ENCODE measurements around the gene B4GALNT1. TPM values are rescaled to one million over a fixed set of nuclear protein-coding genes. Genes with fewer than 3 reads are reported as not detected.

Gene B4GALNT1
- total RNA-seq, 1 donor from 2014 or later: 1.1 TPM

DNA sequence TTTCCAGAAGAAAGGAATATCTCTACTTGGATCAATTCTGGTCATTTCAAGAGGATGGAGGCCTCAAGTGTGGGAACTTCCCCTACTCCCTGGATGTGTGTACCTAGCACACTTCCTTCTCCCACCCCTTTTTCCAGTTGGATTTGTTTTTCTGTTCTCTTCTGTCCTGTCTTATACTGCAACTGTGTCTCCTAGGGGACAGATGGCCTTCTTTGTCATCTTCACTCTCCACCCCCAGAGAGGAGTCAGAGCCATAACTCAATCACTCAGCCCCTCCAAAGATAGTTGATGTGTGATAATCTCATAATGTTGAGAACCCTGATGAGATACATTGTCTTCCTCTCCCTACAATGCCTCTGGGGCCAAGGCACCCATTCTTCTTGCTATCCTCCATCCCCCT, 30.5 kb downstream of the B4GALNT1 start:
- no peaks in the 10 kb centered on the region for H3K9me3 Mint-ChIP-seq (ENCODE audit: low read depth)
- peaks cover 30% of the 10 kb centered on the region for H3K36me3 Mint-ChIP-seq (ENCODE audit: insufficient read depth)
- H3K4me1 Mint-ChIP-seq (ENCODE audit: low read depth): peaks cover 15% of the 10 kb centered on the region
- no peak for DNase-seq (ENCODE audit: low spot score, unreplicated experiment)
- peaks cover under 1% of the 10 kb centered on the region for H3K27me3 Mint-ChIP-seq
- TF ChIP-seq, protein P1, sequence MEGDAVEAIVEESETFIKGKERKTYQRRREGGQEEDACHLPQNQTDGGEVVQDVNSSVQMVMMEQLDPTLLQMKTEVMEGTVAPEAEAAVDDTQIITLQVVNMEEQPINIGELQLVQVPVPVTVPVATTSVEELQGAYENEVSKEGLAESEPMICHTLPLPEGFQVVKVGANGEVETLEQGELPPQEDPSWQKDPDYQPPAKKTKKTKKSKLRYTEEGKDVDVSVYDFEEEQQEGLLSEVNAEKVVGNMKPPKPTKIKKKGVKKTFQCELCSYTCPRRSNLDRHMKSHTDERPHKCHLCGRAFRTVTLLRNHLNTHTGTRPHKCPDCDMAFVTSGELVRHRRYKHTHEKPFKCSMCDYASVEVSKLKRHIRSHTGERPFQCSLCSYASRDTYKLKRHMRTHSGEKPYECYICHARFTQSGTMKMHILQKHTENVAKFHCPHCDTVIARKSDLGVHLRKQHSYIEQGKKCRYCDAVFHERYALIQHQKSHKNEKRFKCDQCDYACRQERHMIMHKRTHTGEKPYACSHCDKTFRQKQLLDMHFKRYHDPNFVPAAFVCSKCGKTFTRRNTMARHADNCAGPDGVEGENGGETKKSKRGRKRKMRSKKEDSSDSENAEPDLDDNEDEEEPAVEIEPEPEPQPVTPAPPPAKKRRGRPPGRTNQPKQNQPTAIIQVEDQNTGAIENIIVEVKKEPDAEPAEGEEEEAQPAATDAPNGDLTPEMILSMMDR (IDR thresholded peaks at IDR 0.05; ENCODE audit: unreplicated experiment): no peak
- no peak overlapping the region for H3K4me3 Mint-ChIP-seq (ENCODE audit: low read depth)
- H3K27ac Mint-ChIP-seq: no peak overlapping the region

DNA sequence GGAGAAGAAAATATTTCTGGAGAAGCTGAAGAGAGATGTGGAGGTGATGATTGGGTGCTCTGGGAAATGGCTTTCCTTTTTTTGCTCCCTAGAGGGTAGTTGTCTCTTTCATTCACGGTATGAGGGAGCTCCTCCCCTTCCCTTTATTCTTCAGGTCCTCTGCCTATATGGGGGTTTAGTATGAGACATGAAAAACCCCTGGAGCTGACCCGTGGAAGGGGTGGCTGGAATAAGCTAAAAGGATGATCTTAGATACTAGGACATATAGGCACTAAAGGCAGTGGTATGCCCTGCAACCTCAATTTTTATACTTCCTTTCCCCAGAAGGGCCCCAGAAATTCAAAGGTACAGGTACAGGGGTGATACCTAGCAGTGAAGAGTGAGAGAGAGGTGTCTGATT, 32.6 kb downstream of the B4GALNT1 start:
- DNase-seq (ENCODE audit: low spot score, unreplicated experiment): no peak
- no peak overlapping the region for H3K27ac Mint-ChIP-seq
- TF ChIP-seq, protein P1 (IDR thresholded peaks at IDR 0.05; ENCODE audit: unreplicated experiment): no peak
- H3K27me3 Mint-ChIP-seq: no peaks in the 10 kb centered on the region
- H3K36me3 Mint-ChIP-seq (ENCODE audit: insufficient read depth): peaks cover 30% of the 10 kb centered on the region
- H3K4me3 Mint-ChIP-seq (ENCODE audit: low read depth): no peak overlapping the region
- H3K9me3 Mint-ChIP-seq (ENCODE audit: low read depth): no peaks in the 10 kb centered on the region
- H3K4me1 Mint-ChIP-seq (ENCODE audit: low read depth): peaks cover 10% of the 10 kb centered on the region

DNA sequence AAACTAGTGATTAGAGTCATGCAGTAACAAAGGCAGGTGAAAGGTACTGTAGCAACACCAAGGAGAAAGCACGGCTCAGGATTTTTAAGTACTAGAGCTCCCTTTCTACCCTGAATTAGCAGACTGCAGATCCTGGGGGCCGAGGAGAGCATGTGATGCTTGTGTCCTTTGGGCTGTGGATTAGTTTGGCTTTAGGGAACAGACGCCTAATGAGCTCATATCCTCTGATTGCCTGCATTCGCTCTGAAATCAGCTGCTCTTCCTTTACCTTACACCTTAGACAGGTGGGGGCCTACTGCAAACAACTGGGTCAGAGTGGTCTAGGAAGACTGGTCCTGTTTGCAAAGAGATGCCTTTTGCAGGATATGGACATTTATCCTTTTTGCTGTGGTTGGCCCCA, 39.8 kb downstream of the B4GALNT1 start:
- Mint-ChIP-seq H3K4me1 (ENCODE audit: low read depth) (peaks cover 23% of the 10 kb centered on the region), H3K4me3 (ENCODE audit: low read depth) (peak overlapping the region; percentile 94), H3K27me3 (peaks cover 3% of the 10 kb centered on the region), H3K36me3 (ENCODE audit: insufficient read depth) (peaks cover 11% of the 10 kb centered on the region), H3K9me3 (ENCODE audit: low read depth) (no peaks in the 10 kb centered on the region), H3K27ac (no peak overlapping the region)
- no peak for DNase-seq (ENCODE audit: low spot score, unreplicated experiment)
- TF ChIP-seq, protein P1 (IDR thresholded peaks at IDR 0.05; ENCODE audit: unreplicated experiment): no peak

DNA sequence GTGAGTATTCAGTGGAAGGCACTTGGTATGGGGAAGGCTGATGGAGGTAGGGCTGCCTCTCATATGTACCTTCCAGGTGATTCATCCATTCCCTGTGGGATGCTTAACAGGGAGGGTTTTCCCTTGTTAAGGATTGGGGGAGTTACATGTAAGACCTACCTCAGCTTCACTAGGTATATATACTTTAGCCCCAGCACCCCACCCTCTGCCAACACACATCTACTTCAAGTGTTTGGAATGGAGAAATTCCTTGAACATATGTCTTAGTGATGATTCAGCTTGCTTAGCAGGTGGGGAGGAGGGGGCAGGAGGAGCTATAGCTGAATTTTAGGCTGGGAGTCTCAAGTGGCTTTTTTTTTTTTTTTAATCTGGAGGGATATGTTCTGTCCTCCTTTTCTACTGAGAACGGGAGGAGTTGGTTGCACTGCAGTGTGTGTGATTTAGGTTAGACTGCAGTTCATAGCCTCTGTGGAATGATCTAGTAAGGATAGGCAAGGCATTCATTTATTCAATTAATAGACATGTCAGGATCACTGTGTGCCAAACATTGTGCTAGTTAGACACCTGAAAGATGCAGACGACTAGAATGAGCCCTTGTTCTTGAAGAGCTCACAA, 40.3 kb downstream of the B4GALNT1 start:
- Mint-ChIP-seq H3K27ac (no peak overlapping the region), H3K36me3 (ENCODE audit: insufficient read depth) (peaks cover 8% of the 10 kb centered on the region), H3K4me1 (ENCODE audit: low read depth) (peaks cover 23% of the 10 kb centered on the region), H3K4me3 (ENCODE audit: low read depth) (peak overlapping the region; percentile 94), H3K9me3 (ENCODE audit: low read depth) (no peaks in the 10 kb centered on the region), H3K27me3 (peaks cover 3% of the 10 kb centered on the region)
- TF ChIP-seq, protein P1 (IDR thresholded peaks at IDR 0.05; ENCODE audit: unreplicated experiment): no peak
- no peak for DNase-seq (ENCODE audit: low spot score, unreplicated experiment)

DNA sequence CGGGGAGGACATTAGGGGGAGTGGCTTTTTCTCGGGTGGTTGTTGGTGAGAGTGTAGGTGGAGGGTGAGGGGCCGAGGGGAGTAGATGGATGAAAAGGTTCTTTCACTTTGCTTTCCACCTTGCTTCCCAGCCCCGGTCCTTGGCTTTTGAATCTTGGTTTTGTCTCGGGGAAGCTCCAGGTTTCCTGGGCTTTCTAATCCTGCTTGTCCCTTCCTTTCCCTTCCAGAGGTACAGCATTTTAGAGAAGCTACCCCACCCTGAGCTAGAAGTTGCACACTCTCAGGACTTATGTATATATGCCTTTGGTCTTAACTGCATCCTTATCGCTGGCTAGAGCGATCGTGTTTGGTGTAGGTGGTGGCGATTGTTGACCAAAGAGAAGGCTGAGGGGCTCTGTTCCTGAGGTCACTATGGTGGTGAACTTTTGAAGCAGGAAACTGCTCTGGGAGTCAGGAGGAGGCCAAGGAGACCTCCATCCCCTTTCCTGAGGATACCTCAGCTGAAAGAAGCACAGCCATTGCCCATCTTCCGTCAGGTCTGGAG, 41.1 kb downstream of the B4GALNT1 start:
- TF ChIP-seq, protein P1 (IDR thresholded peaks at IDR 0.05; ENCODE audit: unreplicated experiment): no peak
- Mint-ChIP-seq H3K27me3 (peaks cover 3% of the 10 kb centered on the region), H3K9me3 (ENCODE audit: low read depth) (no peaks in the 10 kb centered on the region), H3K4me1 (ENCODE audit: low read depth) (peaks cover 23% of the 10 kb centered on the region), H3K36me3 (ENCODE audit: insufficient read depth) (peaks cover 5% of the 10 kb centered on the region), H3K27ac (peak overlapping the region; percentile 97), H3K4me3 (ENCODE audit: low read depth) (peak overlapping the region; percentile 94)
- DNase-seq (ENCODE audit: low spot score, unreplicated experiment): no peak
